Body of pancreas (tissue), 4 donors: ENCODE data around the gene GAREM1.

Source experiments
- POLR2A ChIP-seq, 3 donors: fragments of 450-650 bp; IDR thresholded peaks; one replicate each; pipeline ENCODE4 v1.6.1; 2016; ENCODE audit warnings: antibody characterized with exemption in 3 of 3, mild to moderate bottlenecking in 2 of 3
- TF ChIP-seq, protein P1 (sequence below), 7 experiments: fragments of 450-650 bp in 4 of 7; fragments of 200-600 bp in 3 of 7; sonication (generic) in 3 of 7; IDR thresholded peaks; one replicate each; pipeline ENCODE4 v1.5.1; 2016 to 2019; ENCODE audit warnings: antibody characterized with exemption in 7 of 7

DNA sequence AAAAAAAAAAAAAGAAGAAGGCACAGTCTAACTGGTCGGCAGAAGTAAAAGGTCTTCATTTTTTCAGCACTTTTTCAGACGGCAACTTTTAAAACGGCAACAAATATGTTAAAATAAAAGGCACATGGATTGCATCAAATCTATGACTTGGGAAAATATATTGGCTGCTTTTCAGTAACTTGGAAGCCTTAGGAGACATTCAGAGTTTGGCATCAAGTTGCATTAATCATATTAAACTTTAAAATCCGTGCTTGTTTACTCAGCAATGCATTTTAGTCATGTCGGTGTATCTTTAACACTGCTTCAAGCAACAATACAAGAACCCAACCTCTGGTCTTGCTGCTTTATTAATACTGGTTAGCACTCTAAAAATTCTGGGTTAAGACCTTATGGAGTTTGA, 169.8 kb downstream of the GAREM1 start:
- no peak for TF ChIP-seq POLR2A (IDR thresholded peaks at IDR 0.05)
- TF ChIP-seq, protein P1, sequence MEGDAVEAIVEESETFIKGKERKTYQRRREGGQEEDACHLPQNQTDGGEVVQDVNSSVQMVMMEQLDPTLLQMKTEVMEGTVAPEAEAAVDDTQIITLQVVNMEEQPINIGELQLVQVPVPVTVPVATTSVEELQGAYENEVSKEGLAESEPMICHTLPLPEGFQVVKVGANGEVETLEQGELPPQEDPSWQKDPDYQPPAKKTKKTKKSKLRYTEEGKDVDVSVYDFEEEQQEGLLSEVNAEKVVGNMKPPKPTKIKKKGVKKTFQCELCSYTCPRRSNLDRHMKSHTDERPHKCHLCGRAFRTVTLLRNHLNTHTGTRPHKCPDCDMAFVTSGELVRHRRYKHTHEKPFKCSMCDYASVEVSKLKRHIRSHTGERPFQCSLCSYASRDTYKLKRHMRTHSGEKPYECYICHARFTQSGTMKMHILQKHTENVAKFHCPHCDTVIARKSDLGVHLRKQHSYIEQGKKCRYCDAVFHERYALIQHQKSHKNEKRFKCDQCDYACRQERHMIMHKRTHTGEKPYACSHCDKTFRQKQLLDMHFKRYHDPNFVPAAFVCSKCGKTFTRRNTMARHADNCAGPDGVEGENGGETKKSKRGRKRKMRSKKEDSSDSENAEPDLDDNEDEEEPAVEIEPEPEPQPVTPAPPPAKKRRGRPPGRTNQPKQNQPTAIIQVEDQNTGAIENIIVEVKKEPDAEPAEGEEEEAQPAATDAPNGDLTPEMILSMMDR (IDR thresholded peaks at IDR 0.05), result no peak
